C4-2B (cell line): ENCODE data around the gene LFNG.

ENCODE experiments used
- H3K27ac ChIP-seq: fragments of 450-650 bp; 2 replicates; pipeline ENCODE4 v1.5.1; 2017
- CTCF ChIP-seq: fragments of 450-650 bp; conservative IDR thresholded peaks from 2 replicates; pipeline ENCODE4 v1.5.1; 2017; ENCODE audit warnings: mild to moderate bottlenecking
- ZFX ChIP-seq: fragments of 450-650 bp; IDR thresholded peaks from 2 replicates; pipeline ENCODE4 v1.6.1; 2017

The LFNG gene

GRCh38 chr7:2494191-2495130, 25.1 kb upstream of the LFNG start:
- no peak overlapping the region for H3K27ac ChIP-seq

GRCh38 chr7:2495418-2496299, 23.9 kb upstream of the LFNG start:
- H3K27ac ChIP-seq: no peak overlapping the region
- TF ChIP-seq ZFX (no peak), CTCF (no peak)

More at GRCh38 chr7:2494191-2495130, 25.1 kb upstream of the LFNG start:
- TF ChIP-seq ZFX (no peak), CTCF (no peak)

- TF ChIP-seq CTCF (no peak), ZFX (no peak)
Observed at GRCh38 chr7:2496375-2496774, 23.2 kb upstream of the LFNG start.

GRCh38 chr7:2497065-2497464, 22.5 kb upstream of the LFNG start:
- TF ChIP-seq ZFX: no peak
- TF ChIP-seq CTCF: no peak
- no peak overlapping the region for H3K27ac ChIP-seq

More at GRCh38 chr7:2496375-2496774, 23.2 kb upstream of the LFNG start:
- no peak overlapping the region for H3K27ac ChIP-seq

GRCh38 chr7:2497500-2498336, 21.9 kb upstream of the LFNG start:
- no peak overlapping the region for H3K27ac ChIP-seq
- TF ChIP-seq ZFX (no peak), CTCF (no peak)

GRCh38 chr7:2498708-2499107, 20.9 kb upstream of the LFNG start:
- TF ChIP-seq ZFX (no peak), CTCF (no peak)
- H3K27ac ChIP-seq: no peak overlapping the region
